CD1c-positive myeloid dendritic cell (primary cell): Measurements from ENCODE around the gene G2E3.
"Not testable (repeated sequence)": the region's sequence is repeated elsewhere in the genome, so short reads cannot be mapped to it uniquely, and the experiment has no call there.

ENCODE experiments used
- DNase-seq: peaks from one replicate; pipeline ENCODE4 v3.0.0-alpha.2; 2016; ENCODE audit errors: extremely low spot score

G2E3 gene

GRCh38 chr14:30603402-30603801, 44.4 kb downstream of the G2E3 start:
- no peak for DNase-seq

- not testable (repeated sequence) for DNase-seq
Measured at GRCh38 chr14:30604696-30605095, 45.7 kb downstream of the G2E3 start.

- no peak for DNase-seq
Measured at GRCh38 chr14:30607156-30607780, 48.3 kb downstream of the G2E3 start.

- no peak for DNase-seq
Measured at GRCh38 chr14:30608533-30609006, 49.6 kb downstream of the G2E3 start.

GRCh38 chr14:30610787-30611343, 51.9 kb downstream of the G2E3 start:
- DNase-seq, result peak; percentile 80

- DNase-seq, result no peak
Measured at GRCh38 chr14:30614155-30614554, 55.2 kb downstream of the G2E3 start.

- peak; percentile 44 for DNase-seq
Measured at GRCh38 chr14:30620178-30620577, 61.2 kb downstream of the G2E3 start.

- peak; percentile 68 for DNase-seq
Measured at GRCh38 chr14:30621354-30621939, 62.5 kb downstream of the G2E3 start.

GRCh38 chr14:30621940-30622830, 63.2 kb downstream of the G2E3 start, which contains the start of gene SCFD1:
Gene SCFD1 (plus strand): TSS chr14:30622319. CDS start chr14:30622339, 20 bp downstream.
- DNase-seq, result peak; percentile 95

- DNase-seq, result no peak
Measured at GRCh38 chr14:30623412-30624131, 64.6 kb downstream of the G2E3 start.

GRCh38 chr14:30624132-30624423, 65.1 kb downstream of the G2E3 start:
- DNase-seq, result no peak

GRCh38 chr14:30625533-30625932, 66.6 kb downstream of the G2E3 start:
- no peak for DNase-seq

GRCh38 chr14:30629432-30629831, 70.5 kb downstream of the G2E3 start:
- not testable (repeated sequence) for DNase-seq

GRCh38 chr14:30630248-30630647, 71.3 kb downstream of the G2E3 start:
- DNase-seq, result no peak

- no peak for DNase-seq
Measured at GRCh38 chr14:30632730-30633129, 73.8 kb downstream of the G2E3 start.

- no peak for DNase-seq
Measured at GRCh38 chr14:30638926-30639325, 80.0 kb downstream of the G2E3 start.

GRCh38 chr14:30641207-30641606, 82.2 kb downstream of the G2E3 start:
- DNase-seq, result no peak

- not testable (repeated sequence) for DNase-seq
Measured at GRCh38 chr14:30644462-30644861, 85.5 kb downstream of the G2E3 start.

GRCh38 chr14:30645600-30645999, 86.6 kb downstream of the G2E3 start:
- DNase-seq, result no peak

GRCh38 chr14:30648471-30648870, 89.5 kb downstream of the G2E3 start:
- DNase-seq, result no peak

GRCh38 chr14:30651937-30652336, 93.0 kb downstream of the G2E3 start:
- DNase-seq, result no peak

- no peak for DNase-seq
Measured at GRCh38 chr14:30655124-30655523, 96.2 kb downstream of the G2E3 start.
